PC-3 (cell line): Measurements from ENCODE around the gene MTHFD1L.

Experiments used
- EZH2 ChIP-seq: fragments of 300-600 bp; sonication (generic); IDR thresholded peaks from one replicate; pipeline ENCODE4 v1.6.1; 2017; ENCODE audit warnings: antibody characterized with exemption, mild to moderate bottlenecking, low read length; ENCODE audit not compliant: unreplicated experiment
- TF ChIP-seq, protein P1 (sequence below): fragments of 300-600 bp; sonication (generic); conservative IDR thresholded peaks from 2 replicates; pipeline ENCODE4 v1.5.1; 2017; ENCODE audit warnings: antibody characterized with exemption, low read depth, mild to moderate bottlenecking, low read length

DNA sequence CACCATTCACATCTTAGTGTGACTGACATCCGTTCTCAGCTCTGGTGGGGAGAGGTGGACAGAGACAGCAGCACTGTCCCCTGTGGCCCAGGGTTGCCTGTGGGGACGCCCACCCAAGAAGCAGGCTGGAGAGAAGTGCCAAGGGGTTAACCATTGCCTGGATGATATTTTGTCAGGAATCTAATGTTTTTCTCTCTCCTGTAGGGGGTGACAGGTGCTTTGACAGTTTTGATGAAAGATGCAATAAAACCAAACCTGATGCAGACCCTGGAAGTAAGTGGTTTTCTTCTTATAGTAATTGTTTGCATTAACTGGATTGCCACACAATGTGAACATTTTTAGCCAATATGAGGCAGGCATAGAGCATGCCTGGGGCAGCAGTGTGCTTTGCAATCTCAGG, 99.3 kb downstream of the MTHFD1L start:
- TF ChIP-seq, protein P1, sequence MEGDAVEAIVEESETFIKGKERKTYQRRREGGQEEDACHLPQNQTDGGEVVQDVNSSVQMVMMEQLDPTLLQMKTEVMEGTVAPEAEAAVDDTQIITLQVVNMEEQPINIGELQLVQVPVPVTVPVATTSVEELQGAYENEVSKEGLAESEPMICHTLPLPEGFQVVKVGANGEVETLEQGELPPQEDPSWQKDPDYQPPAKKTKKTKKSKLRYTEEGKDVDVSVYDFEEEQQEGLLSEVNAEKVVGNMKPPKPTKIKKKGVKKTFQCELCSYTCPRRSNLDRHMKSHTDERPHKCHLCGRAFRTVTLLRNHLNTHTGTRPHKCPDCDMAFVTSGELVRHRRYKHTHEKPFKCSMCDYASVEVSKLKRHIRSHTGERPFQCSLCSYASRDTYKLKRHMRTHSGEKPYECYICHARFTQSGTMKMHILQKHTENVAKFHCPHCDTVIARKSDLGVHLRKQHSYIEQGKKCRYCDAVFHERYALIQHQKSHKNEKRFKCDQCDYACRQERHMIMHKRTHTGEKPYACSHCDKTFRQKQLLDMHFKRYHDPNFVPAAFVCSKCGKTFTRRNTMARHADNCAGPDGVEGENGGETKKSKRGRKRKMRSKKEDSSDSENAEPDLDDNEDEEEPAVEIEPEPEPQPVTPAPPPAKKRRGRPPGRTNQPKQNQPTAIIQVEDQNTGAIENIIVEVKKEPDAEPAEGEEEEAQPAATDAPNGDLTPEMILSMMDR, result peak; percentile 47; the same call in 1 of the 2 replicates
- no peak for TF ChIP-seq EZH2
